ENCODE results near the gene CLEC20A. TPM values are rescaled to one million over a fixed set of nuclear protein-coding genes. Genes with fewer than 3 reads are reported as not detected.

Gene CLEC20A
- total and polyA plus RNA-seq, 9 of the 15 experiments (the other 6 are each of a cell fraction or from before 2014, with no cell fraction given), result not detected

GRCh38 chr1:178451529-178451928, 45.2 kb downstream of the CLEC20A start (continued):
- TF ChIP-seq SMARCB1 (IDR thresholded peaks at IDR 0.05; ENCODE audit: insufficient read length, low read depth) (no peak), ZNF133 (CRISPR knock-in tag; IDR thresholded peaks at IDR 0.05) (no peak), SMARCE1 (IDR thresholded peaks at IDR 0.05) (no peak)

- CTCF ChIA-PET (ENCODE audit: low intra/inter-chr PET ratio), result no interaction called here
Observed at GRCh38 chr1:178450871-178451270, 45.9 kb downstream of the CLEC20A start.

More at GRCh38 chr1:178450871-178451270, 45.9 kb downstream of the CLEC20A start:
- H2AFZ ChIP-seq (ENCODE audit: low read depth, low read length), result no peak overlapping the region
- no peak overlapping the region for H3K27ac ChIP-seq (ENCODE audit: extremely low read depth, low read depth, low read length)
- no peak for ATAC-seq
- in situ Hi-C loops (cut with MboI), result no loop called here
- no peak overlapping the region for H3K4me3 ChIP-seq
- POLR2A ChIA-PET, result no interaction called here
- BruUV-seq (replicated peaks), result no TSS peak
- 0% methylated on average over 6 of the region's 6 CpGs for WGBS (ENCODE audit: insufficient coverage, low coverage, missing lambda C conversion rate)
- no peaks in the 10 kb centered on the region for H3K79me2 ChIP-seq (ENCODE audit: control insufficient read depth, insufficient read depth, low read length)
- no peaks in the 10 kb centered on the region for H3K9me3 ChIP-seq (replicated peaks; ENCODE audit: control insufficient read depth, insufficient read depth, low read depth, low read length)
- H3K4me2 ChIP-seq (ENCODE audit: insufficient read depth, low read length), result no peak overlapping the region
- H4K20me1 ChIP-seq (replicated peaks; ENCODE audit: control insufficient read depth, insufficient read depth, low read length), result no peaks in the 10 kb centered on the region
- FAIRE-seq, result no peak
- no peak for DNase-seq (ENCODE audit: extremely low read depth in 1 of 4, low spot score in 3 of 4)
- no peak for TF ChIP-seq SRSF3 (IDR thresholded peaks at IDR 0.05; ENCODE audit: insufficient read depth, low read length)
- no peak for TF ChIP-seq GMEB1 (CRISPR knock-in tag; IDR thresholded peaks at IDR 0.05)
- TF ChIP-seq OTX1 (CRISPR knock-in tag; IDR thresholded peaks at IDR 0.05), result no peak
- TF ChIP-seq CEBPG (CRISPR knock-in tag; IDR thresholded peaks at IDR 0.05), result no peak
- TF ChIP-seq CEBPG (tag; conservative IDR thresholded peaks at IDR 0.05 in 1 of 2, IDR thresholded peaks at IDR 0.05 in 1 of 2), result peak in 1 of 2 experiments; percentile 47; a peak in 3 of 4 replicates
- TF ChIP-seq DACH1 (IDR thresholded peaks at IDR 0.05; ENCODE audit: partially characterized antibody), result no peak
- TF ChIP-seq CEBPB (tag; IDR thresholded peaks at IDR 0.05), result peak; percentile 73
- TF ChIP-seq ZNF175 (CRISPR knock-in tag; IDR thresholded peaks at IDR 0.05; ENCODE audit: low read depth), result no peak
- no peaks in the 10 kb centered on the region for H3K36me3 ChIP-seq (ENCODE audit: control insufficient read depth, insufficient read depth, low read length)
- H3K9ac ChIP-seq (ENCODE audit: insufficient read depth in 1 of 2, low read depth in 2 of 2, low read length in 2 of 2), result no peak overlapping the region
- no peaks in the 10 kb centered on the region for H3K9me1 ChIP-seq (ENCODE audit: control insufficient read depth, insufficient read depth, low read length)
- H3K27me3 ChIP-seq (ENCODE audit: control insufficient read depth in 2 of 2, insufficient read depth in 2 of 2, low read length in 2 of 2), result no peaks in the 10 kb centered on the region
- intact Hi-C loops (cut with micrococcal nuclease), result no loop called here
- H3K4me1 ChIP-seq (replicated peaks in 1 of 2; ENCODE audit: control insufficient read depth in 2 of 2, insufficient read depth in 2 of 2, low read length in 2 of 2), result no peaks in the 10 kb centered on the region

All from K562 (cell line).